GM19372 (cell line): ENCODE measurements around the gene PCSK6.

Experiments
- ATAC-seq: cut with Tn5 transposase; IDR thresholded peaks from one replicate; pipeline ENCODE4 v1.9.1; 2021; ENCODE audit warnings: mild to moderate bottlenecking, low read depth, moderate library complexity; ENCODE audit not compliant: unreplicated experiment

PCSK6 gene

DNA sequence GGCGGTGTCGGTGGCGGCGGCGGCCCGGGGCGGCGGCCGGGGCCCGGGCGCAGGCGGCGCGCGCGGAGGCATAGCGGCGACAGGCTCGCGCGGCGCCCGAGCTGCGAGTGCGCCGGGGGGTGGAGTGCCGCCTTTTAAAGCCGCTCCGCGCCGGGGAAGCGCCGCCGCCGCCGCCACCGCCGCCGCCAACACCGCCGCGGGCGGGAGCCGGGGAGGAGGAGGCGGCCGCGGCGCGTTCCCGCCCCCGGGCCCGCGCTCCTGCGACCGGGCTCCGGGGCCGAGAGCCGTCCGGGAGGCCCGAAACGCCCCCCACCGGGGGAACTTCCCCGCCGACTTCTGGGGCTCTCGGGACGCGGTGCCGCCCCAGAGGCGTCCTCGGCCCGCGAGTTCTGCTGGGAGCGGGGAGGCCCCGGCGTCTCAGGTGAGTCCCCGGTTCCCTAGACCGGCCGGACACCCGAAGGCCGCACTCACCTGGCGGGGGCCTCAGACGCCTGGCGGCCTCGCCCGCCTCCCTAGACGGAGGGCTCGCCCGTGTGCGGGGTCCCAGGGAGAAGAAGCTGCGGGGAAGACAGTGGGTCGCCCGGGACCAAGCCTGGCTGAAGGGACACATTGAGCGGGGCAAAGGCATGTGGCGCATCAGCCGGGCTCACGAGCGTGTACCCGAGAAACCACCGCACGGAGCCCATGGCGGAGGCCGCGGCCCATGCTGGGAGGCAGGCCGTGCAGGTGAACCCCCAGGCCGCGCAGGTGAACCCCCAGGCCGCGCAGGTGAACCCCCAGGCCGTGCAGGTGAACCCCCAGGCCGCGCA is at the start of gene PCSK6:
Gene PCSK6 (minus strand): TSS at position 109 of the 809 bp plus-strand sequence. CDS start 37 bp downstream, at position 72.
- peak; percentile 46 for ATAC-seq

DNA sequence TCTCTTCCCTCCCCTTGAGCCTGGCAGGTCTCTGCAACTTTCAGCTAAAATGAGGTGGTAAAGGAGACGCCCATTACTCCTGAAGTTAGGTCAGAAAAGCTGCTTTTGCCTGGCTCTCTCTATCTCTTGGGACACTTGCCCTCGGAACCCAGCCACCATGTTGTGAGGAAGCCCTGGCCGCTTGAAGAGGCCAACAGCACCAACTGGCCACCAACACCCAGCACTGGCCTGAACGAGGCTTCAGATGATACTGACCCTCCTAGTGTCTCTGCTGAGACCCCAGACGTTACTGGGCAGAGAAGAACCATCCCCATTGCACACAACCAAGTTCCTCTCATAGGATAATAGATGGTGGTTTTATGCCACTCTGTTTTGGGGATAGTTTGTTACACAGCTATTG is 49.5 kb upstream of the PCSK6 start:
- no peak for ATAC-seq

DNA sequence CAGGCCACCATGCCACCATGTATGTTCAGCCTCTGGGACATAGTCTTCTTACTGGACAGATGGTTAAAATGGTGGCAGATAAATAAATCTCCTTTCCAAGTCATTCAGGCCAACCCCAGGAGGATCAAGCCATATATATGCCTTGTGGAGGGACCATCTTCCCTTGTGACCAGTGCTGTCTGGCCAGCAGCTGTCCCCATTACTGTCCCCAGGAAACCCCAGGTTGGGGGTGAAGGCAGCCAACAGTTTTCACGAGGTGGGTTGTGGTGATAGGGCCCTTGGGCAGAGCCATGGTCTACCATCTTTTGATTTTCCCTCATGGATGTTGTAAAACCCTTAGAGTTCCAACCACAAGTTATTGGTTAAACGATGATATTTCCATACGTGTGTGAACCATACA is 48.7 kb upstream of the PCSK6 start:
- no peak for ATAC-seq

DNA sequence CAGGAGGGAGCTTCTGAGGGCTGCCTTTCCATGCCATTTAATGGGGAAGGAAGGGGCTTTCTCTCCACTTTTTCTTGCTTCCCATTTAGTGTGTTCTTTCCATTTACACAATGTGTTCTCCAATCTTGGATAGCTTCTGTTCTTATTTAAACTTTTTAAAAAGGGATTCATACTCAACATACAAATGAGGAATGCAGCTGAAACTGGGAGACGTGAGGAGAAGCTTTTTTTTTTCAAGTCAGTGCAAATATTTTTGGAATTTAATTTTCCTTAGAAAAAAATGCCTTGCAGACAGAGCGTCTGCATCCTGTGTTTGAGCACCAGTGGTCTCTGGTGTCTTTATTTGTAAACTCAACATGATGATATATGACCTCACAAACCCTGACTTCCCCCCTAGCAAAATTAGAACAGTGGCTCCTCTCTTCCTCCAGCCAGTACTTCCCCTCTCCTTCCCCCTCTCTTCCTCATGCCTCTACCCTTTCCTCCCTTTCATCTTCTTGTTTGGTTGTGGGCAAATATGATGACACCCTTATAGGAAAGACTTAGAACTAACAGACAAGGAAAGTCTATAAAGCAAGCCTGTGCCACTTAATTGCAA is 48.1 kb upstream of the PCSK6 start:
- ATAC-seq: no peak

DNA sequence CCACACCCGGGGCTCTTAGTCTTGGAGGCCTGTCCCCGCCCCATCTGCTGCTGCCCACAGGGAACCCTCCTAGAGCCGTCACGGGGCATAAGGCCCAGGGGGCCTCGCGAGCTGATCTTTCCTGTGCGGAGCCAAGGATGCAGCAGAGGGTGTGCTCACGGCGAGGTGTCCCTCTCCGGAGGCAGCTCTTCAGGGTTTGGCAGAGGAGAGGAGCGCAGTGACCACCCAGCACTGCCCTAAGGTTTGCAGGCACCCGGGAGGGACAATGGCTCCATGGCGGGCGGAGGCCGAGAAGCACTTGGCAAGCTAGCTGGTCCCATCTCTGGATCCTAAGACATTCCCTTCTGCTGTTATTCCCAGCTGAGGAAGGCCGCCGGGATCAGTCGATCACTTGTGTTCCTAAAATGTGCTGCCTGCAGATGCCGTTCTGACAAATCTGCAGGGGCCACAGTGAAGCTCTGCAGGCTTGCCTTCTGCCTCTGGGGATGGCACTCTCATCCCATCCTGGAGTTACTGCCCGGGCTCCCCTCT is 47.4 kb upstream of the PCSK6 start:
- no peak for ATAC-seq

DNA sequence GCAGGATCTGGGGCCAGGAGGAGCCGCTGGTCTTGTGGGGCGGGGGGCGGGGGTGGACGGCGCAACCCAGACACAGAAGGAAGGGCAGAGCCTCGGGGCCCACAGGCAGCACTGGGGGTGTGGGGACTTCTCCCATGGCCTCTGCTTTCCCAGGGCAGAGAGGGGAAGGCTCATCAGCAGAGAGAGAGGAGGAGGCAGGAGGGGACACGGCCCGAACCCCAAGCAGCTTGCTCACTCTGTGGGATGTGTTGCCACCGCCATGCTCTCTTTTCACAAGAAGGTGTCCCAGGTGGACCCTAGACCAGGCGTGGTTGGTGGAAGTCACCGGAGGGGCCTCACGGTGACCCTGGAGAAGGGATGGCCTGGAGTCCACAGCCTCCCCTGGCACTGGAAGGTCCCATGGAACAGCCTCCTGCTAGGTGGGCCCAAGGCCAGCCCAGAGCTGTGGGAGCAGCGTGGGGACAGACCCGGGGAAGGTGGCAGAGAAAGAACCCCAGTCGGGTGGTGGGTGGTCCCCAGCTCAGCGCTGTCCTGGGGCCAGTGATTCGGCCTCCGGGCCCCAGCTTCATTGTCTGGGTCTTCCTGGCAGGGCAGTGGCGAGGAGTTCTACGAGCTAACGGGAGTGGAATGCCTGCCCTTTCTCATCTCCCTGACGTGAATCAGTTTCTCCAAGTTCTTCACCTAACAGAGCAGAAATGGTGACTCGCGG is 46.8 kb upstream of the PCSK6 start:
- no peak for ATAC-seq

DNA sequence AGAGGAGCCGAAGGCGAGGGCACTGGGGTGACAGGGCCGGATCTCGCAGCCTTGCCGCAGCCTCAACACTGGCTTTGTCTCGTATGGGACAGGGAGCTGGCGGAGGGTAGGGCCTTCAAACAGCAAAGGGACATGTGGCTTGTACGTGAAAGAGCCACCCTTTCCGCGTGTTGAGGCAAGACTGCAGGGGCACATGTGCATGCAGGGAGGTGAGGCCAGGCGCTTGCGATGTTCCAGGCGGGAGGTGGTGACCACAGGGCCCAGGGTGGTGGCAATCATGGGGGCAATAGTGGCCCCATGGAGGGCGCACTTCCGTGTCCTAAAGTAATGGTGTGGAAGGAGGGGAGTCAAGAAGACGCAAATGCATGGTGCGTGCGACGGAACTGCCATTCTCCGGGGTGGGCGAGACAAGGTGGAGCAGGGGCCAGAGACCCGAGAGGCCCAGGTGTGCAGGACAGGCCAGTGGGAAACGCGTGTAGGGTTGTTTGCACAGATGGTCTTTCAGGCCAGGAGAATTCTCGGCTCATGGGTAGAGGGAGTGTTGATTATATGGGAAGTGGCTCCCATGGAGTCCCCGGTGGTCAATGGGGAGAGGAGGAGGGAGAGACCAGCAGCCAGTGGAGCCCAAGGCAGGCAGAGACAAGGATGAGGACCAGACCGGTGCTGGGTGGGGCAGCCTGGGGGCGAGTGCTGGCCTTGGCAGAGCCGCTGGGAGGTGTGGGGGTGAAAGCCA is 45.8 kb upstream of the PCSK6 start:
- ATAC-seq: no peak

DNA sequence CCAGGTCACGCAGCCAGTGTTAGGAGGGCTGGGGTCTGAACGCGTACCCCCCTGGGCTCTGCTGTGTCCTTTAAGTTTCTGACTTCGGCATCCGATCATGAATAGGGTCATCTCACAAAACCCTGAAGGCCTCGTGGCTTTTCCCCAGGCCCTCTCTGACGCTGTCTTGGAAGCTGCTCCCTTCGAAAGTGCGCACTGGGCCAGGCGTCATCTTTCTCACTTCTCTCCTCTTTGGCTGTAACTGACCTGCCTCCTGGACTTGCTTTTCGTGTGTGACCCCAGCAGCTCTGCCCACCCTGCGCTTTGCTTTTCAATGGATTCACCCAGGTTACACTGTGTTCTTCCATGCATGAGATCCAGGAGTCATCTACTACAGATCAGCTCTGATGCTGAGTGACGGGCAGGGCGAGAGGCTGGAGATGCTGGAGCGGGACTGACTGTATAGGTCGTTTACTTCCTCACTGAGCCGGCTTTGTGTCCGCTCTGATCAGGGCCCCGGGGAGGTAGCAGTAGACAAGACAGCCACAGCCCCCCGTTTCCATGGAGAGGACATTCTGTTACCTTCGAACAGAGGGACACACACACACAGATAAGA is 45.0 kb upstream of the PCSK6 start:
- no peak for ATAC-seq

DNA sequence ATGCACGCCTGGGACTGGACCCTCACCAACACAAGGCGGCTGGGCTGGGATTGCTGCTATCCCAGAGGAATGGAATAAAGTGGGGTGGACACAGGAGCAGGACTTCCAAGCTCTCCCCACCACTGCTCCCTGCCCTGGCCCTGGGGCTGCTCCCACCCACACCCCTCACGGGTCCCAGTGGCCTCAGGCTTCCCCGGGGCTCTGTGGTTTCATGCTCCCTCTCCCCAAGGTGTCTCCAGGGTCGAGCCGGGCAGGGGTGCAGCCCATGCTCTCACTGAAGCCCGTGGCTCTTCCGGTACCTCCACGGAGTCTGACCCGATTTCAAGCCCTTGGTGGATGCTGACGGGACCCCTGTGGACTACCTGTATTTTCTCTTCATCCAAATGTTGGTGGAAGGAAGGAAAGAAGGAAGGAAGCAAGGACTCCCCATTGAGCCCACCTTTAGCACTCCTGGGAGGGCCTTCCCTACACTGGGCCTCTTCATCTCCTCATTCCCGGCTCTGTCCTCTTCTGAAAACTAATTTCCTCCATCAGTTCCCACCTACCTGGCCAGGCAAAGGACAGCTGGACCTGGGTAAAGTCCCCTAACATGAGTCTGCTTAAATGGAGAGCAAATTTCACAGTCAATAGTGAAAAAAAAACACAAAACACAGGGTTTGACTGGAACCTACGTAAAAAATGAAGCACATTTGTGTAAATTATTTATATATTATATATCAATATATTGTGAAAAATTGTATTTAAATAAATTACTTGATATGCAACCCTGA is 44.0 kb upstream of the PCSK6 start:
- ATAC-seq: no peak

DNA sequence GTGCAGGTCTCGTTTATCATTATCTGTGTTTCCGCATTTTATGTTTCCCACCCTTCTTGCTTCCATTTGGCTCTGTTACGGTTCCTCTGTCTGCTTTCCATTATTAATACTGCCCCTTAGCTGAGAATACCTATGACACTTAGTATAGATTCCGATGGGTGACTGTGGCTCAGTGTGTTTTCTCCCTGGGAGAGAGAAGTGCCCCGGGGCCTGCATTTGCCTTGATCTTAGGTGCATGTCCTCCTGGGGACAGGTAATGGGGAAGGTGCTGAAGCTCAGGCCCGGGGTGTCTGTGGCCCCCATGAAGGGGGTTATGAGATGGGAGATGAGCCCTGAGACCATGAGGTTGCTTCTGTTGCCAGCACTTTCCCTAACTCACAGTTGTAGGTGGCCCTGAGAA is 43.4 kb upstream of the PCSK6 start:
- ATAC-seq: no peak

DNA sequence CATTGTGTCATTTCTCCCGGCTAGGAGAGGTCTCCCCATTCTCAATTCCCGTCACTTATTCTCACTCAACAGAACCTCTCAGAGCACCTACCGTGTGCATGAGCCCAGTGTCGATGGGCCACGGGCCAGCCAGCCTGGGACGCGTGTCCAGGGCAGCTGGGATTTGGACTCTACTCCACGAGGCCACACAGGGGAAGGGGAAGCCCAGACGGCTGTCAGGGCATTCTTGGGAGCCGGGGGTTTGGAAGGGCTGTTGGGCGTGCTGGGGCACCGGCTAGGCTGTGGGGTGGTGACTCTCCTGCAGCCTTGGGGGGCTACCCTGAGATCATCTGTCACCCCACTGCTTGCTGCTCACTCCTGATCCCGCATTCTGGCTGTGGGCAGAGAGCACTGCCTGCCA is 41.7 kb upstream of the PCSK6 start:
- no peak for ATAC-seq

DNA sequence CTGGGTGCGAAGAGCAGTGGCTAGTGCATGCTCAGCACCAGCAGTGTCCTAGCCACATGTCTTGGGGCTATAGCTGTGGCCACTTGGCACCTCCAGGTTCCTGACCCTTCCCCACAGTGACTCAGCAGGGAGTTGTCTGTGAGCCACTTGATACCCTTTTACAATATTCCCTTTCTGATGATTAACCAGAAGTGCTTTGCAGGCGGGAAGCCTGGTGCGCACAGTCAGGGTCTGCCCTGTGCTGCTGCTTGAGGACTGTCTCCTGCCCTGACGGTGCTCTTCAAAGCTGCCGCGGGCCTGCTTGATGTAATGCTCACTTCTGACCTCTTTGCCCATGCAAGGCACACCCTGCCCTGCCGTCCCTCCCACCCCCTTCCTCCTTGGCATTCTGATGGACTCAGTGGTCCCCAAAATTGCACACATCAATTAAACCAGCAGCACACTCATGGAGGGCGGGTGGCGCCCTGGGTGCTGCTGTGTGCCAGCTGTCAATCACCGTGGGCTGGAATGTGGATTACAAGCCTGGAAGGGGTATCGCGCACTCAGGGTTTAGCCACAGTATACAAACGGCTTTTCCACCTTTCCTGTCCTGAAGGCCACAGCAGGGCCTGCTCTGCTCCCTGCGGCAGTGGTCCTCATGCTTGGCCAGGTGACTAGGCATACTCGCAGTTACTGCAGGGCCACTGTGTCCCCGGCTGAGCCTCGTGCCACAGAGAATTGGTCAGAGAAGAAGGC is 40.9 kb upstream of the PCSK6 start:
- ATAC-seq: no peak

DNA sequence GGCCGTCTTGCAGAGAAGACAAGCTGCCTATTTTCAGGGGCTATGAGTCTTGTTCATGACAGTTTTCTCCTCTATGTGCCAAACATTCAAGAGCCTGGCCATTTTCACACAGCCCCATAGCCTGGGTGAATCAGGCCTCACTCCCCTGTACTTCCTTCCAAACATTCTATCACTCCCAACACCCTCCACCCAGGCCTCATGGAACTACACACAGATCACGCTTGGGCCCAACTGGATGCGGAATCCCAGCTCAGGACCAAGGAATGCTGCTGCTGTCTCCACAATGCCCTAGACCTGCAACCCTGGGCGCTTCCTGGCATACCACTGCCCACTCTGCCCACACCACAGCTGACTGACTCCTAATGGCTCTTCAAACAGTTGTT is 39.4 kb upstream of the PCSK6 start:
- no peak for ATAC-seq

DNA sequence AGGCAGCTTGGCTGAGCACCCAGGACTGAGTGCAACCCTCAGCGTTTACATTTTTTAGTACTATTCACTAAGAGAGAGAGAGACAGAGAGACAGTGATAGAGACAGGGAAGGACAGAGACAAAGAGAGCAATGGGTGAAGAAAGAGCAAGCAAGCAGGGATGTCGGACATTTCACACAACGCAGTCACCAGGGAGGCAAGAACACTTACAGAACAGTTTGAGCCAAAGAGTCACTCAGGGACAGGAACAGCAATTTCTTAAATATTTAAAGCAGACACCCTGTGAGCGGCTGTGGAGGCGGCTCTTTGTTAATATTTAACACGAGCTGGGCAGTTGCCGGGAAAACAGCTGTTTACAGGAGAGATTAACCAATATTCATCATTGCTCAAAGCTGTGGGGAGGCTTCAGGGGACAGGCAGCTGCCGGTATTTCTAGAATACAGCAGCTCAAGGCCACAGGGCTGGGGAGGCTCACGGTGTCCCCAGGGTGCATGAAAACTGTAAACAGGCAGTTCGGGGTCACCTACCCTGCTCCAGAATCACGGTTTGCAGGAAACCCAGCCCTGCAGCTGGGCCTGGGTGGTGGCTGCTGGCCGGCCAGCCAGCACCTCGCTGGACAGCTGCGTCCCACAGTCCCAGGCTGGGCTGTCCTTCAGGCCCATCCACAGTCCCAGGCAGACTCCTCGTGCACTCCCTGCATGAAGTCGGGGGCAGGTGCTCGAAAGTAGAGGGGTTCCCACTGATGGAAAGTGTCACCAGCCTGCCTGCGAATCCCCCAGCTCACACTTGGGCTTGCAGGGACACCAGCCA is 38.8 kb upstream of the PCSK6 start:
- peak; percentile 53 for ATAC-seq

DNA sequence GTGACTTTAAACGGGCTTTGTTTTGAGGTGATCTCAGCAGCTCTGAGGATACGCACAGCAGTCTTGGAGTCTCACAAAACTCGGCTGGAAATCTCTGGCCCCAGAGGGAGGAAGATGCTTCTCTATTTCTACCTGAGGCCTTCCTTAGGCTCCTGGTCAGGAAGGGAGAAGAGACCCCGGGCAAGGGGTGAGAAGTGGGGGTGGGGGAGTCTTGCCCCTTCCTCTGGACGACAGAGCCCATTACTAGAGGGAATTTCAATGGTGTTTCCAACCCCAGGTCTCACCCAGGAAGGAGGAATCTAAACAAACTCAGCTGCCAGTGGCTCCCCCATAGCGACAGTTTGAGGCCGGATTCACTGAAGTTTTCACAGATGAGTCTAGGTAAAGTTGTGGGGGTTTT is 37.4 kb upstream of the PCSK6 start:
- ATAC-seq: no peak

DNA sequence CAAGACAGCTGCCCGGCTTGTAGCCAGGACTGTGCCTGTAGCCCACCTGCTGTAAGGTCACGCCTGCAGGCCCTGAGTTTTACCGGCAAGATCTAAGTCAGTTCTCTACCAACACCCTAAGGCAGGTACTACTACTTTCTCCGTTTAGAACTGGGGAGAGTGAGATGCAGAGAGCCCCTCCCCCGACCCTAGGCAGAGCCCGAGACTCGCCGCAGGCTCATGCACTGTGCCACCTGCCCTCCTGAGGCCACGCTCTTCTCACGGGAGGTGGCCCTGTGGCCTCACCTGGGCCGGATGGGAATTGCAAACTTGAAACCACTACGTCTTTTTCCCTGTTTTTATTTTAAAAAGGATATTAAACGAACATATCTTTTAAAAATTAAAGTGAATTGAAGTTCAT is 36.9 kb upstream of the PCSK6 start:
- ATAC-seq: no peak

DNA sequence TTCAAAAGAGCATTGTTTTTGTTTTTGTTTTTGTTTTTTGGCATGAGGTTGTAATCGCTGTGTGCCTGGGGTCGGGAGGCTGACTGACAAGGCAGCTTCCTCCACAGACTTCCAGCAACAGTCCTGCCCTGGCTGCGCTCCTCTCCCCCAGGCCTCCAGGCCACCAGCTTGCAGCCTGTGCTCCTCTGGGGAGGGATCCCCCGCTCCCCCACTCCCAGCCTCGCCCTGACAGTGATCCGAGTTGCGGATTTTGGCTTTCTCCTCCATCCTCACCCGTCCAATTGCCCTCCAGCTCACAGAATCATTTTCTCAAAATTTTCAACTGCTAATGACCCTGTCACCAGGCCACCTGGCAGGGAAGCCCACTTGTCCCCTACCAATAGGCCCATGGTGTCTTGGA is 36.5 kb upstream of the PCSK6 start:
- ATAC-seq: no peak

DNA sequence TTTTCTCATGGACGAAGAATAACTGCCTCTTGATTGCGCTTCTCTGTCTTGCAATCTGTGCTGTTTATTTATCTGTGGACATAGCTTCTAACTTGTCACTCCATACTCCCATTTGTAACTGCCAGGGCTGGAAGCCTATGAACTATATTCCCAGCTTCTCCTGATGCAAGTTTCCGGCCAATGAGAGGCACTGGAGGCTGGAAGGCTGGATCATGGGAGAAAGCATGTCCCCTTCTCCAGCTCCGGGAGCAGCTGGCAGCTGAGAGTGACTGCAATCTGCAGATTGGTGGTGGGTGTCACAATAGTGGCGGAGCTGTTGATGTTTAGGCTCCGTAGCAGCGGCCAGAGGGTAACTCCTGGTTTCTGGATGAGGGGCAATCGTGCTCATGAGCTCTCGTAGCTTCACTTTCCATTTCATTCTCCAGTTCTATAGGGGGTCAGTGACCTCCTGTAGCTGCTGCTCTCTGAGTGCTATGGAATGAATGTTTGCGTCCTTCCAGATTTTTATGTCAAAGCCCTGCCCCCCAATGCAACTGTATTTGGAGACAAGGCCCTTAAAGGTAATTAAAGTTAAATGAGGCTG is 35.7 kb upstream of the PCSK6 start:
- ATAC-seq: no peak
